Breast epithelium (tissue), 3 donors: Measurements from ENCODE around the gene SHC3.

Source experiments
- POLR2A ChIP-seq: fragments of 450-650 bp; IDR thresholded peaks from one replicate; pipeline ENCODE4 v1.6.1; 2016; ENCODE audit warnings: antibody characterized with exemption, mild to moderate bottlenecking, moderate library complexity
- POLR2AphosphoS5 ChIP-seq, 3 donors: sonication (generic); formaldehyde crosslinking; IDR thresholded peaks; one replicate each; pipeline ENCODE4 v1.6.1; 2017; ENCODE audit warnings: antibody characterized with exemption in 3 of 3
- TF ChIP-seq, protein P1 (sequence below), 3 donors: fragments of 450-650 bp; IDR thresholded peaks; one replicate each; pipeline ENCODE4 v1.5.1; 2016 to 2017; ENCODE audit warnings: antibody characterized with exemption in 3 of 3, mild to moderate bottlenecking in 3 of 3, moderate library complexity in 3 of 3

DNA sequence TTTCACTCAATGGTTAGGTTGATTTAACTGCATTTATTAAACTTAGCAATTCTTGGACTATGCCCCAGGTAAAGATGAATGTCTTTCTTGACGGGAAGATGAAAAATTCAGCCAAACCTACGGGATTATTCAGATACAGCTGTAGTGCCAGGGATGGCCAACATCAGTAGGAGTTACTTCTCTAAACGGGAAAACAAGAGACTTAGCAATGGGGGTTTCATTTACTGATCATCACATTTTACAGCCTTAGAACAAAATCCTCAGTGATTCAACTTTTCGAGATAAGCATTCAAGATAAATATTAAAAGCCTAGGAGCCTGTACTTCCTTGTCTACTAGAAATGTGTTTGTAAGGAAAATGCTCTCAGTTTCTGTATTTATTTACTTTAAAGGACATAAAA lies 141.3 kb downstream of the SHC3 start:
- TF ChIP-seq, protein P1, sequence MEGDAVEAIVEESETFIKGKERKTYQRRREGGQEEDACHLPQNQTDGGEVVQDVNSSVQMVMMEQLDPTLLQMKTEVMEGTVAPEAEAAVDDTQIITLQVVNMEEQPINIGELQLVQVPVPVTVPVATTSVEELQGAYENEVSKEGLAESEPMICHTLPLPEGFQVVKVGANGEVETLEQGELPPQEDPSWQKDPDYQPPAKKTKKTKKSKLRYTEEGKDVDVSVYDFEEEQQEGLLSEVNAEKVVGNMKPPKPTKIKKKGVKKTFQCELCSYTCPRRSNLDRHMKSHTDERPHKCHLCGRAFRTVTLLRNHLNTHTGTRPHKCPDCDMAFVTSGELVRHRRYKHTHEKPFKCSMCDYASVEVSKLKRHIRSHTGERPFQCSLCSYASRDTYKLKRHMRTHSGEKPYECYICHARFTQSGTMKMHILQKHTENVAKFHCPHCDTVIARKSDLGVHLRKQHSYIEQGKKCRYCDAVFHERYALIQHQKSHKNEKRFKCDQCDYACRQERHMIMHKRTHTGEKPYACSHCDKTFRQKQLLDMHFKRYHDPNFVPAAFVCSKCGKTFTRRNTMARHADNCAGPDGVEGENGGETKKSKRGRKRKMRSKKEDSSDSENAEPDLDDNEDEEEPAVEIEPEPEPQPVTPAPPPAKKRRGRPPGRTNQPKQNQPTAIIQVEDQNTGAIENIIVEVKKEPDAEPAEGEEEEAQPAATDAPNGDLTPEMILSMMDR (IDR thresholded peaks at IDR 0.05), result no peak
- TF ChIP-seq POLR2AphosphoS5 (IDR thresholded peaks at IDR 0.05), result no peak
- TF ChIP-seq POLR2A, result no peak
